GM10847 (cell line): ENCODE results near the gene MARF1.

Experiments
- POLR2A ChIP-seq: IDR thresholded peaks from 2 replicates; pipeline ENCODE4 v1.6.1; 2011; ENCODE audit not compliant: insufficient read length; ENCODE audit errors: extremely low read depth

The MARF1 gene

DNA sequence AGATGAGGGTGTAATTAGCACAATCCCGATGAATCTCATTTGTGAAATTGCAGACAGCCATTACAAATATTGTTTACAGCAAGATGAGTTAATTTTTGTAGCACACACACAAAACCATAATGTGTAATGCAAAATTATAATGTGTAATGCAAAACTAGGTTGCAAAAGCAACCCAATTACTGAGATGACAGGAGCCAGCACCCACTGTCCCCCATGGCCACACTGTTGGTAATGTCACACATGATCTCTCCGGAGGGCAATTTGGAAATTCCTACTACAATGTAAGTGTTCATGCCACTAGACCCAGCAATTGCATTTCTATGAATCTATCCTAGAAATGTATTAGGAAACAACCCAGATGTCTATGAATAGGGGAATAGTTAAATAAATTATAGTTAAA lies 76.9 kb downstream of the MARF1 start:
- no peak for TF ChIP-seq POLR2A

DNA sequence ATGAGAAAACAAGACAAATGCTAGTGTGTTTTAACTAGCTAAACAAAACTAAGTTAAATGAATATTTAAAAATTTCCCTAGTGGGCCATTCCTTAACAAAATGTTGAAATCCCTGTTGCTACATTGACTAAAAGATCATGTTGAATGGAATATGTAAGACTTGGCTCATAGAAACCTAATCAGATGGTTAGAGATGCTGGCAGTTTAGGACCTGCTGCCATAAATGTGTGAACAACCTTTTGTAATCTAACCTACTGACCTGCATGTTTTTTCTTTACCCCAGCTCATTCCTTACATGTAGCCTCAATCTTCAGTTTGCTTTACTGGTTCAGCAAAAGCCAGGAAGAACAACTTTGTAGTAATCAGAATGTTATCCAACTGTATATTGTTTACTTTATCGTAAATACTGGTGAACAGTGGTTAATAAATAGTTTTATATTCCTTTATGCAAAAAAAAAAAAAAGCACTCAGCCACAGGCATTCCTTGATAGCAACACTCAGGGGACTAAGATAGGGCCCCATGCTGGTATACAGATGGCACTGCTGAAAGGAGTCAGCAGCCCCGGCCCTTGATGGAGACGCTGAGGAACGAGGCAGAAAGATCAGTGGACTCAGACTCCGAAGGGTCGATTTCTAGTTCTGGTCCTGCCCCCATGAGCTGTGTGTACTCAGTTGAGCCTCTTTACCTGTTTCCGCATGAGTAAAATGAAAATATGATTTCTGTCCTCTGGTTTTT lies 78.2 kb downstream of the MARF1 start:
- no peak for TF ChIP-seq POLR2A

DNA sequence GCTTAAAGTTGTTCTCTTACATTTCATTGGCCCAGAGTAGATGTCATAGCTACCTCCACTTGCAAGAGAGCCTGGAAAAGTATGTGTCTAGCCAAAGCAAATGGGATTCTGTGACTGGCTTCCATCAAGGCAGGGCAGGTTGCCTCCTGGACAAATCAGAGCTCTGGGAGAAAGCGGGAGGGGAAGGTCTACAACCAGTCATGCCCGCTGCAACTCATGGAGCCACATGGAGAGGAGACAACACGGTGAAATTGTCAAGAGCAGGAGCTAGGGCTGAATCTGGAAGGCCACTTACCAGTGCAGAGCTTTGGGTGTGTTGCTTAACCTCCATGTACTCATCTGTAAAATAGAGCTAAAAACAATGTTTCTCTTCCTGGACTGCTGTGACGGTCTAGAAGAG lies 83.8 kb downstream of the MARF1 start:
- no peak for TF ChIP-seq POLR2A

DNA sequence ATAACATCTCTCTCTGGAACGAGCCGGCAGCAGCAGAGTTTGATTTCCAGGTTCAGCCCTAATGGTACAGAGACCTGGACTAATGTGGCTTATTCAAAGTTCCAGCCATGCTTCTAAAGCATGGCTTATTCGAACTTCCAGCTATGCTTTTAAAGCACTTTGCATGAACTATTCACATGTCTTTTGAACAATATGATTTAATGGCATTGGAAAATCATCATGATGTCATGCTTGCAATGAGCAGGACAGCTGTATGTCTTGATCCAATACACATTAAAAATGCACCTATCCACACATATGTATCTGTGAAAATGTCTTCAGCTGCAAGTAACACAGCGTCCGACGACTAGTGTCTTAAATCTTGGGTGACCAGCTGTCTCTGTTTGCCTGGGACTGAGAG lies 85.7 kb downstream of the MARF1 start:
- no peak for TF ChIP-seq POLR2A

DNA sequence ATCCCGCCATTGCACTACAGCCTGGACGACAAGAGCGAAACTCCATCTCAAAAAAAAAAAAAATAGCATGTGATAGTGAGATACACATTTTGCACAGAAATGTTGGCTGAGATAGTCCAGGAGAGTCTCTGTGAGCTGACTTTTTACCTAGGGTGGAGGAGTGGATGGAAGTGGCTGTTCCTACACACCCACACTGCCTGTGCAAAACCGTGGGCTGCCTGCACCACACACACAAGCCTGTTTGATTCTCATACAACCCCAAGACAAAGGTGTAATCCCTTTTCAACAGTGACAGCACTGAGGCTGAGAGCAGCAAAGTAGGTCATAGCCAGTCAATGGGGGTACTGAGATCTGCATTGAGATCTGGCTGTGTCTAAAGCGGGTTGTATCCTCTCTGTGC lies 86.8 kb downstream of the MARF1 start:
- TF ChIP-seq POLR2A: no peak

DNA sequence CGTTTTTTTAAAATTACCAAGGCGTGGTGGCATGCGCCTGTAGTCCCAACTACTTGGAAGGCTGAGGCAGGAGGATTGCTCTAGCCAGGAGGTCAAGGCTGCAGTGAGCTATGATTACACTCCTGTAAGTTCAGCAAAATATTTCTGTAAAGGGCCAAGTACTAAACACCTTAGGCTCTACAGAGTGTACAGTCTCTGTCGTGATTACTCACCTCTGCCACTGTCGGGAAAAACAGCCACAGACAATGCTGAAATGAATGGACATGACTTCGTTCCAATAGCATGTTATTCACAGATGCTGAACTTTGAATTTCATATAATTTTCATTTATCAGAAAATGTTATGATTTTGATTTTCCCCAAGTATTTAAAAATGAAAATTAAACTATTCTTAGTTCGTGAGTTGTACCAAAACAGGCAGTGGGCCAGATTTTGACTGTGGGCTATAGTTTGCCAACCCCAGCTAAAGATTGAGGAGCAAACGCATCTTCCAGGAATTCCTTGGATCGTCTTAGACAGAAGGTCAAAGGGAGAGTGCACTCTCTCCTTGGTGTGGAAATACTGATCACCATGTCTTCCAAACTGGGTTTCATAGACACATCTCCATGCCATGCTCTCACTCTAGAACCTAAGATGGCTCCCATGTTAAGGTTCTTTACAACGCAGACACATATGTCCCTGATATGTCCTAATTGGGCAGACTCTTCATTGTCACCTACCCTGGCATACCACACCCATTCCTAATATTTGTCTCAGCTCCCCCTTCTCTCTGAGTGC lies 89.5 kb downstream of the MARF1 start:
- TF ChIP-seq POLR2A: no peak

DNA sequence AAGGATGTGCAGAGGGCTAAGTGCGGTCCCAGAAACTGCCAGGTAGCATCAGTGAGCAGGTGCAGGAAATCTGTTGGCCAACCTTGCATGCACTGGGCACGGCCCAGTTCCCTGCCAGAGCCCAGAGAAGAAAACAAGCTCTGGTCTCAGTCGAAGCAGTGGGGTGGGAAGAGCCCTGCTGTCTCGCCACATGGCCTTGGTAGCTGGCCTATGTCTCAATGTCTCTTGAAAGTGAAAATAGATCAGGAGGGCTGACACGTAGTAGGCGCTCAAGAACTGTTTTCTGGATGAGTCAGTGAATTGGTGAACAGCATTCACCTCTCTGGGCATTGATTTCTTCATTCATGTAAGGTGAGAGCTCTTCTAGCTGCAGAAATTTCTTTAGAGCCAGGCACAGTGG lies 90.4 kb downstream of the MARF1 start:
- TF ChIP-seq POLR2A: no peak

DNA sequence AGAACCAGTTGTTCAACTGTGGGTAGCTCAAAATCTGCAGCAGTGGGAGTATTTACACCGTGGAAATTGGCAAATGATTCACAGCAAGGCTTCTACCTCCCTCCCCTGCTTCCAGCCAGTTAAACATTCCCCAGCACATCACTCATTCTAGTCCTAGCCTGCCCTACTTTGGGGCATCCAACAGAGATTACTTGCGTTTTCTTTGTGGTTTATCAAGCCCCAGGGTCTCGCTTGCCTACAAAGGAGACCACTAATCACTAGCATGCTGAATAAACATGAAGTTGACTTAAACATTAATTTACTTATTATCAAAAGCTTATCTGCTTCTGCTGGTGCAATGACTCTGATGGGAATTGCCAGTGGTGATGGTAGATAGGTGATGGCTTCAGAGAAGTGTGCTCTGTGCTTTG lies 94.5 kb downstream of the MARF1 start:
- TF ChIP-seq POLR2A: no peak

DNA sequence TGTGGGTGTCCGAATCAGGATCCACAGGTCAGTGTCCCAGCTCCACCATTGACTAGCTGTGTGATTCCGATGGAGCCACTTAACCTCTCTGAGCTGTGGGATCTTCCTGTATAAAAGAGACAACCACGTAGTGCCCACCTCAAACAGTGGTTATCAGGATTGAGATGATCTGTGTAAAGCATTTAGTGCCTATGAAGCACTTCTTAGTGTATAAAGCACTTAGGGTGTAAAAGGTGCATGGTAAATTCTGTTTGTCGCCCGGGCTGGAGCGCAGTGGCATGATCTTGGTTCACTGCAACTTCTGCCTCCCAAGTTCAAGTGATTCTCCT lies 95.2 kb downstream of the MARF1 start:
- no peak for TF ChIP-seq POLR2A

DNA sequence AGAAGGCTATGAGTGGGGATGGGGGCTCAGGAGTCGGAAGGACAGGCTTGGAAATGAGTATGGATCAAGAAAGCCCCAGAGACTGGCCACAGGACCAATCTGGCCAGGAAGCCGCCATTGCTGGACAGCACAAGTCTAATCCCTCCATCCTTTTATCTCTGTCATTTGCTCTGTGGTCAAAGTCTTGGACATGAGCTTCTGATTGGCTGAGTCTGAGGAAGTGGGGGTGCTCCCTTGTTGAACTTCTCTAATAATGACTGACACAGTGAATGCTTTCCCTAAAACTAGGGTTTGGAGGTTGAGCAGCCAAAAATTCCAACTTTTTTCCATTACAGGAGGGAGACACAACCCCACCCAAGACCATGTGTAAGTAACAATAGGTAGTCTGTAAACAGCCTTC lies 97.4 kb downstream of the MARF1 start:
- no peak for TF ChIP-seq POLR2A

DNA sequence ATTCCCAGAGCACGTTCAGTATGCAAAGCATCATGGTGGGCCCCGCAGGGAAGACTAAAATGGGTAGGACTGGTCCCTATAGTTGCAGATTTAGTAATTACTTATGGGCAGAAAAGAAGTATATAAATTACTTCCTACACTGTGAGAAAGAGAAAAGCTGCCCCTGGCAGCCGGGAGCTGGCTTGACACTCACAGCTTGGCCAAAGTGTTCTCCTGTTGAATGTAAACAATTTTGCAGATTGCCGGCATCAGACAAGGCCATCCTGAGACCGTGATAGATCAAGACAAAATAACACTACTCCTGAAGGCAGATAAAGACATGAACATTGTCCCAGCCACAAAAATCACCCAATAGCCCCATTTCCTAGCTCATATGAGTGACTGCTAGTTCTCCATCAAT lies 98.5 kb downstream of the MARF1 start:
- no peak for TF ChIP-seq POLR2A
